NCI-H1436 treated with DMSO at 0.1 percent for 48 hours (cell line): ENCODE data around the gene ZNF354C.

Source experiments
- DNase-seq: peaks from one replicate; lab custom pipeline; 2025; lab: John Stamatoyannopoulos, UW

The ZNF354C gene

GRCh38 chr5:179113945-179114641, 53.9 kb downstream of the ZNF354C start:
- no peak for DNase-seq

- DNase-seq, result no peak
These were observed 54.6 kb downstream of the ZNF354C start for GRCh38 chr5:179114756-179115155.

GRCh38 chr5:179115307-179115706, 55.1 kb downstream of the ZNF354C start:
- no peak for DNase-seq

- DNase-seq, result no peak
These were observed 55.8 kb downstream of the ZNF354C start for GRCh38 chr5:179115845-179116524.

- DNase-seq, result no peak
These were observed 58.2 kb downstream of the ZNF354C start for GRCh38 chr5:179118338-179118737.

GRCh38 chr5:179118756-179119414, 58.7 kb downstream of the ZNF354C start:
- no peak for DNase-seq

GRCh38 chr5:179119415-179120170, 59.4 kb downstream of the ZNF354C start:
- no peak for DNase-seq

- no peak for DNase-seq
These were observed 60.3 kb downstream of the ZNF354C start for GRCh38 chr5:179120421-179120861.

GRCh38 chr5:179120951-179121666, 60.9 kb downstream of the ZNF354C start:
- no peak for DNase-seq

GRCh38 chr5:179121667-179122111, 61.5 kb downstream of the ZNF354C start:
- no peak for DNase-seq

GRCh38 chr5:179122411-179123108, 62.4 kb downstream of the ZNF354C start:
- no peak for DNase-seq

- DNase-seq, result no peak
These were observed 62.9 kb downstream of the ZNF354C start for GRCh38 chr5:179123109-179123426.

GRCh38 chr5:179123491-179124272, 63.5 kb downstream of the ZNF354C start:
- no peak for DNase-seq

- DNase-seq, result no peak
These were observed 64.2 kb downstream of the ZNF354C start for GRCh38 chr5:179124273-179124852.

- DNase-seq, result no peak
These were observed 64.9 kb downstream of the ZNF354C start for GRCh38 chr5:179124853-179125788.

- no peak for DNase-seq
These were observed 65.8 kb downstream of the ZNF354C start for GRCh38 chr5:179125789-179126505.

GRCh38 chr5:179126506-179126991, 66.4 kb downstream of the ZNF354C start:
- no peak for DNase-seq
